MM.1S (cell line): ENCODE data around the gene ELP4.

ENCODE experiments used
- CTCF ChIP-seq: fragments of 300-600 bp; sonication (generic); IDR thresholded peaks from 2 replicates; pipeline ENCODE4 v1.5.1; 2016; ENCODE audit warnings: antibody characterized with exemption, low read length, mixed read lengths
- EZH2 ChIP-seq: fragments of 300-600 bp; sonication (generic); optimal IDR thresholded peaks from 2 replicates; pipeline ENCODE3; 2017; ENCODE audit warnings: low read depth, mild to moderate bottlenecking, antibody characterized with exemption, low read length, mixed read lengths
- EZH2phosphoT487 ChIP-seq: fragments of 300-600 bp; sonication (generic); IDR thresholded peaks from 2 replicates; pipeline ENCODE4 v1.6.1; 2018; ENCODE audit warnings: antibody characterized with exemption, low read length

- no peak for TF ChIP-seq CTCF
- no peak for TF ChIP-seq EZH2
- TF ChIP-seq EZH2phosphoT487 = no peak
Measured at GRCh38 chr11:31818425-31818755, 308.8 kb downstream of the ELP4 start.
